Stomach (tissue), 9 donors: ENCODE data around the gene ATP8A2. TPM values are rescaled to one million over a fixed set of nuclear protein-coding genes. Genes with fewer than 3 reads are reported as not detected.

Source experiments
- DNase-seq, 2 donors: peaks; one replicate each; pipeline versions ENCODE4 v3.0.0 to v3.0.0-alpha.2; 2013 to 2019
- H3K27ac ChIP-seq, 5 donors: fragments of 200-600 bp in 4 of 5; sonication (generic) in 4 of 5; one replicate each; pipeline ENCODE4 v1.5.1; 2013 to 2019; ENCODE audit warnings: mild to moderate bottlenecking in 1 of 5, moderate library complexity in 1 of 5
- H3K27me3 ChIP-seq, 3 donors: fragments of 200-600 bp; sonication (generic); one replicate each; pipeline ENCODE4 v1.5.1; 2017 to 2019; ENCODE audit warnings: mixed run types in 1 of 3
- H3K36me3 ChIP-seq, 4 donors: fragments of 200-600 bp; sonication (generic); 1 replicate in 3 of 4; 2 replicates in 1 of 4; pipeline ENCODE4 v1.5.1; 2016 to 2019
- H3K4me1 ChIP-seq, 4 donors: fragments of 200-600 bp; sonication (generic); one replicate each; pipeline ENCODE4 v1.5.1; 2016 to 2019
- H3K4me3 ChIP-seq, 4 donors: fragments of 200-600 bp; sonication (generic) in 3 of 4; one replicate each; pipeline ENCODE4 v1.5.1; 2016 to 2019; ENCODE audit warnings: mild to moderate bottlenecking in 1 of 4
- H3K9me3 ChIP-seq, 4 donors: fragments of 200-600 bp; sonication (generic); one replicate each; pipeline ENCODE4 v1.5.1; 2016 to 2019
- EP300 ChIP-seq: sonication (generic); formaldehyde crosslinking; IDR thresholded peaks from one replicate; pipeline ENCODE4 v1.6.1; 2017; ENCODE audit warnings: antibody characterized with exemption
- POLR2A ChIP-seq, 4 donors: fragments of 450-650 bp; IDR thresholded peaks; one replicate each; pipeline ENCODE4 v1.6.1; 2016; ENCODE audit warnings: antibody characterized with exemption in 4 of 4, control low read depth in 2 of 4, mild to moderate bottlenecking in 1 of 4, moderate library complexity in 1 of 4
- POLR2AphosphoS5 ChIP-seq, 3 donors: sonication (generic); formaldehyde crosslinking; IDR thresholded peaks; one replicate each; pipeline ENCODE4 v1.6.1; 2016; ENCODE audit warnings: antibody characterized with exemption in 3 of 3
- WGBS, 5 donors: extraction: QIAGEN DNeasy Blood & Tissue Kit in 3 of 5; methylation state at CpG; one replicate each; pipeline versions ENCODE4 v1.1.5 to v1.1.7; 2013 to 2018; 5-methylcytosine and 5-hydroxymethylcytosine counted together
- intact Hi-C: fragments of 100-400 bp; cut with DNase I; formaldehyde crosslinking; loops from one replicate; pipeline ENCODE4 v1.15.1; 2023; ENCODE audit warnings: low total_unique reads
- polyA plus RNA-seq, 3 donors: library from polyadenylated mRNA; stranded (reverse); fragments of 200-250 nt; gene quantifications; one replicate each; pipeline ENCODE4 v1.2.3, GENCODE V29; 2013
- total RNA-seq, 5 donors: library from RNA; depleted of rRNA; stranded (reverse); fragments of >200 nt; gene quantifications; one replicate each; pipeline versions ENCODE4 v1.1.0 to v1.2.3, GENCODE V29; 2014 to 2016
- TF ChIP-seq, protein P1 (sequence below), 7 experiments: fragments of 450-650 bp in 4 of 7; fragments of 200-600 bp in 3 of 7; sonication (generic) in 3 of 7; IDR thresholded peaks; one replicate each; pipeline ENCODE4 v1.5.1; 2016 to 2019; ENCODE audit warnings: antibody characterized with exemption in 7 of 7, control low read depth in 2 of 7, mild to moderate bottlenecking in 1 of 7
- donor health status: healthy with polysubstance abuse.
- donor health status: Bipolar disorder and iron deficiency.
- donor health status: healthy.

The ATP8A2 gene
- total and polyA plus RNA-seq, 8 donors: 0.12 to 3.5 (median 0.20) TPM; not detected in 3

DNA sequence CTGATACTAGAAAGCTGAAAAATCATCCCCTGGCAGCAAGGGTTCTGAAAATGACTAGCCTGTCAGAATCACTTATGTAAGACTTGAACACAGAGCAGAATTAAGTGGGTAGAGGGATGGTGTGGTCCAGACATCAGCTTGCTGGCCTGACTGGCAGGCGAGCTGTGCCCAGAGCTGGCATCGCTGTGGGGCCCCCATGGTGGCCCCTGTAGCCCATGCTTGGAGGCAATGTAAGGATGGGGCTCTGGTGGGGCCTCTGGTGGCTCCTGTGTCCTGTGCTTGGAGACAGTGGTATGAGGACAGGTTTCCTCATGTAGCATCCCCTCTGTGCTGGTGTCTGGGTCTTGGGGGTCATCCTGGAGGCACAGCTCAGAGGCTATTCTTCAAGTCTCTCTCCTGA is 347.9 kb downstream of the ATP8A2 start:
- intact Hi-C loops: no loop called here
- no peak for DNase-seq
- Histone ChIP-seq H3K4me3 (no peak overlapping the region), H3K27me3 (no peaks in the 10 kb centered on the region), H3K27ac (no peak overlapping the region), H3K4me1 (no peaks in the 10 kb centered on the region), H3K36me3 (no peaks in the 10 kb centered on the region), H3K9me3 (no peaks in the 10 kb centered on the region)
- no peak for TF ChIP-seq POLR2A (IDR thresholded peaks at IDR 0.05)
- TF ChIP-seq, protein P1, sequence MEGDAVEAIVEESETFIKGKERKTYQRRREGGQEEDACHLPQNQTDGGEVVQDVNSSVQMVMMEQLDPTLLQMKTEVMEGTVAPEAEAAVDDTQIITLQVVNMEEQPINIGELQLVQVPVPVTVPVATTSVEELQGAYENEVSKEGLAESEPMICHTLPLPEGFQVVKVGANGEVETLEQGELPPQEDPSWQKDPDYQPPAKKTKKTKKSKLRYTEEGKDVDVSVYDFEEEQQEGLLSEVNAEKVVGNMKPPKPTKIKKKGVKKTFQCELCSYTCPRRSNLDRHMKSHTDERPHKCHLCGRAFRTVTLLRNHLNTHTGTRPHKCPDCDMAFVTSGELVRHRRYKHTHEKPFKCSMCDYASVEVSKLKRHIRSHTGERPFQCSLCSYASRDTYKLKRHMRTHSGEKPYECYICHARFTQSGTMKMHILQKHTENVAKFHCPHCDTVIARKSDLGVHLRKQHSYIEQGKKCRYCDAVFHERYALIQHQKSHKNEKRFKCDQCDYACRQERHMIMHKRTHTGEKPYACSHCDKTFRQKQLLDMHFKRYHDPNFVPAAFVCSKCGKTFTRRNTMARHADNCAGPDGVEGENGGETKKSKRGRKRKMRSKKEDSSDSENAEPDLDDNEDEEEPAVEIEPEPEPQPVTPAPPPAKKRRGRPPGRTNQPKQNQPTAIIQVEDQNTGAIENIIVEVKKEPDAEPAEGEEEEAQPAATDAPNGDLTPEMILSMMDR (IDR thresholded peaks at IDR 0.05): no peak
- TF ChIP-seq POLR2AphosphoS5 (IDR thresholded peaks at IDR 0.05): no peak
- TF ChIP-seq EP300: no peak
- 76 to 100% (median 95%) methylated on average over 2 of the region's 2 CpGs for WGBS, 5 donors

DNA sequence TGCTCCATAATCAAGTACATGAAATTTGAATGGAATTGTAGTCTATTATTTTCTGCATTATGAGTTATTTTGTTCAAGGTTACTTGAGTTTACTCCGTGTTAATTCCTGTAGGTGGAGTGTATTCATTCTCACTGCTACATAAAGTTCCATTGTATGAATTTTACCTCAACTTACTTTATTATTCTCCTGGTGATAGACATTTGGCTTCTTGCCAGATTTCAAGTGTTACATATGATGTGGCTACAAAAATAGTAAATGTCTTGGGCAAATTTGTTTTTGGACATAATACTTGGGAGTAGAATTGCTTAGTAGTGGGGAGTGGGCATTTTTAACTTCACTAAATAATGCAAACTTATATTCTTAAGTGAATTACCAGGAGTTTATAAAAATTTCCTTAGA is 351.1 kb downstream of the ATP8A2 start:
- 77 to 87% (median 79%) methylated on average over 1 of the region's 1 CpG for WGBS, 5 donors
- H3K4me3 ChIP-seq: no peak overlapping the region
- H3K27me3 ChIP-seq: no peaks in the 10 kb centered on the region
- peaks cover 0 to 10% (median 7%) of the 10 kb centered on the region in 4 donors for H3K4me1 ChIP-seq
- H3K27ac ChIP-seq: no peak overlapping the region
- intact Hi-C loops: no loop called here
- no peaks in the 10 kb centered on the region for H3K9me3 ChIP-seq
- H3K36me3 ChIP-seq: no peaks in the 10 kb centered on the region
- no peak for TF ChIP-seq EP300
- TF ChIP-seq, protein P1 (IDR thresholded peaks at IDR 0.05): no peak
- TF ChIP-seq POLR2A (IDR thresholded peaks at IDR 0.05): no peak
- TF ChIP-seq POLR2AphosphoS5 (IDR thresholded peaks at IDR 0.05): no peak
- no peak for DNase-seq

DNA sequence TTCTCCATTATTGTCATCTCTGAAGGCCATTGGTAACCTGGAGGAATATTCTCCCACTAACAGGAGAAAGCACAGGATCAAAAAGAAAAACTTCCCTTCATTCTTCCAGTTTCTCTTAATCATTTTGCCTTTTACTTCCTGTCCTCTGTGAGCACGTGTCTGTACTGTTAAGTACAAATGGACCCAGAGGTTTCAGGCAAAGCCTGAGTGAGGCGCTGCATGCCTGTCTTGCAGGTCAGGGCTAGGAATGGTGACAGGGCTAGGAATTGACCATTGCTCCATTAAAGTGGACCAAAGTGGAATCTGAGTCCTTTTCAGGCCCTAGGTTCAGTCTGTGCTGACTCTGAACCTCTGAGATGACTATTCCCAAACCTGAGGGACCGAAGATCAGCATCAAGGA is 353.3 kb downstream of the ATP8A2 start:
- whole genome bisulfite sequencing, 5 donors: 84 to 95% (median 89%) methylated on average over 3 of the region's 3 CpGs
- TF ChIP-seq POLR2AphosphoS5 (IDR thresholded peaks at IDR 0.05) (no peak), POLR2A (IDR thresholded peaks at IDR 0.05) (no peak), EP300 (no peak)
- TF ChIP-seq, protein P1 (IDR thresholded peaks at IDR 0.05): no peak
- Histone ChIP-seq H3K36me3 (no peaks in the 10 kb centered on the region), H3K4me1 (peaks cover 0 to 16% (median 10%) of the 10 kb centered on the region in 4 donors), H3K27ac (no peak overlapping the region), H3K27me3 (no peaks in the 10 kb centered on the region), H3K9me3 (no peaks in the 10 kb centered on the region), H3K4me3 (no peak overlapping the region)
- intact Hi-C loops: no loop called here
- no peak for DNase-seq

DNA sequence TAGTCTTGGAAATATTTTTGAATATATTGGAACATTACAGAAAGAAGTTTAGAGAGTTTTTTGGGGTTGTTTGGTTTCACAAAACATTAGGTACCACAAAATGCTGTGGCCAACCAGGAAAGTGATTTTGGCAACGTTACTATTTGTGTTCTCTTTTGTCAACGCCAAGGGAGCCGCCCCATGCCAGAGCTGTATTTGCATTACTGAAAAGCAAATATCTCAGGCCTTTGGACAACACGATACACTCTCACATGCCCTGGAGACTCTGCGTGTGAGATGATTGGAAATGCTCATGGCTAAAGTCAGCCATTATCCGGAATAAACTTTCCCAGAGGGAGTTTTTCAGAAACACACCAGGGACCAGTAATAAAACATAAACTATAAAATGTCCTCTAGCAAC is 355.5 kb downstream of the ATP8A2 start:
- peak overlapping the region; percentile 26 to 79 (median 72) for H3K27ac ChIP-seq
- no peaks in the 10 kb centered on the region for H3K27me3 ChIP-seq
- no peaks in the 10 kb centered on the region for H3K9me3 ChIP-seq
- intact Hi-C loops: no loop called here
- TF ChIP-seq POLR2AphosphoS5 (IDR thresholded peaks at IDR 0.05): peak in 2 of 3 donors; percentile 71 to 78
- TF ChIP-seq, protein P1 (IDR thresholded peaks at IDR 0.05): no peak
- H3K4me3 ChIP-seq: no peak overlapping the region
- no peaks in the 10 kb centered on the region for H3K36me3 ChIP-seq
- DNase-seq: peak; percentile 75 to 84
- WGBS, 5 donors: 25 to 47% (median 29%) methylated on average over 6 of the region's 6 CpGs
- H3K4me1 ChIP-seq: peaks cover 0 to 16% (median 10%) of the 10 kb centered on the region in 4 donors
